Activated naive CD8-positive, alpha-beta T cell treated with anti-CD3 and anti-CD28 coated beads, Interleukin-2, amount 50 U/mL, for 16 hours (primary cell): ENCODE measurements around the gene VGLL2.
"Not testable (repeated sequence)": the region's sequence is repeated elsewhere in the genome, so short reads cannot be mapped to it uniquely, and the experiment has no call there.

Experiments used
- DNase-seq: peaks from one replicate; pipeline ENCODE4 v3.0.0-alpha.2; 2020; ENCODE audit warnings: low read depth, low spot score

Gene VGLL2

GRCh38 chr6:117265410-117266256 is at the start of gene VGLL2:
Gene VGLL2, plus strand, starts transcription at chr6:117265558. Its CDS starts 206 bp downstream, at chr6:117265764.
- DNase-seq, result no peak

GRCh38 chr6:117222861-117223260 is 42.5 kb upstream of the VGLL2 start:
- DNase-seq, result no peak

GRCh38 chr6:117226778-117227177 is 38.6 kb upstream of the VGLL2 start:
- DNase-seq, result no peak

GRCh38 chr6:117227245-117227962 is 38.0 kb upstream of the VGLL2 start:
- no peak for DNase-seq

GRCh38 chr6:117228202-117228601 is 37.2 kb upstream of the VGLL2 start:
- DNase-seq, result no peak

GRCh38 chr6:117229870-117230269 is 35.5 kb upstream of the VGLL2 start:
- DNase-seq, result no peak

- DNase-seq, result no peak
These were observed 33.9 kb upstream of the VGLL2 start for GRCh38 chr6:117231466-117231865.

GRCh38 chr6:117232196-117232595 is 33.2 kb upstream of the VGLL2 start:
- DNase-seq, result no peak

GRCh38 chr6:117233145-117233544 is 32.2 kb upstream of the VGLL2 start:
- no peak for DNase-seq

GRCh38 chr6:117237561-117237960 is 27.8 kb upstream of the VGLL2 start:
- no peak for DNase-seq

- not testable (repeated sequence) for DNase-seq
These were observed 20.8 kb upstream of the VGLL2 start for GRCh38 chr6:117244571-117244970.

GRCh38 chr6:117244979-117245378 is 20.4 kb upstream of the VGLL2 start:
- not testable (repeated sequence) for DNase-seq

GRCh38 chr6:117253785-117254184 is 11.6 kb upstream of the VGLL2 start:
- no peak for DNase-seq

- DNase-seq, result no peak
These were observed 2.6 kb upstream of the VGLL2 start for GRCh38 chr6:117262799-117263198.

- DNase-seq, result no peak
These were observed 1.9 kb upstream of the VGLL2 start for GRCh38 chr6:117263353-117263927.

- DNase-seq, result no peak
These were observed 1.0 kb upstream of the VGLL2 start for GRCh38 chr6:117264369-117264691.

GRCh38 chr6:117264692-117265409 is 507 bp upstream of the VGLL2 start:
- no peak for DNase-seq

GRCh38 chr6:117266257-117267053 is 1.1 kb downstream of the VGLL2 start:
- DNase-seq, result no peak

- no peak for DNase-seq
These were observed 1.6 kb downstream of the VGLL2 start for GRCh38 chr6:117267054-117267347.

GRCh38 chr6:117267766-117268534 is 2.6 kb downstream of the VGLL2 start:
- no peak for DNase-seq

- DNase-seq, result no peak
These were observed 3.6 kb downstream of the VGLL2 start for GRCh38 chr6:117268924-117269323.
